ENCODE results near the gene CAV3. TPM values are rescaled to one million over a fixed set of nuclear protein-coding genes. Genes with fewer than 3 reads are reported as not detected.

The CAV3 gene
- total RNA-seq, 1 donor from 2014 or later = not detected

DNA sequence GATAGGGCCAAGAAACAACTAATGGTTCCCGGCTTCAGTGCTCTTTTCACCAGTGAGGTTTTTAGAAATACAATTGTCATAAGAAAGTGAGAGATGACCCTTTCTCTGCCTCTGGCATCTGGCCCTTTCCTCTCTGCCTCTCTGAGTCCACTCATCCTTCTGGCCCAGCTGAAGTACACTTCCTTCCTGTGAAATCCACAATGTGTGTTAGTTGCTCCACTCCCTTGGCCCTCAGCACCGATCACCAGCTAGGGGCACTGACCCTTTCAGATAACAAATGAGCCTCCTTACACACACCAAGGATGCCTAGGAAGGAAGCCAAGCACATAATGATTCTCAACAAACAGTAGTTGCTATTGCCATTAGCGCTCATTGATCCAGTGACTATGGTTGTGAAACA is 2.9 kb upstream of the CAV3 start:
- Histone ChIP-seq H3K4me3 (no peak overlapping the region), H3K27ac (no peak overlapping the region), H3K27me3 (no peaks in the 10 kb centered on the region), H3K36me3 (no peaks in the 10 kb centered on the region), H3K9me3 (no peaks in the 10 kb centered on the region), H3K4me1 (no peaks in the 10 kb centered on the region)
- TF ChIP-seq, protein P1, sequence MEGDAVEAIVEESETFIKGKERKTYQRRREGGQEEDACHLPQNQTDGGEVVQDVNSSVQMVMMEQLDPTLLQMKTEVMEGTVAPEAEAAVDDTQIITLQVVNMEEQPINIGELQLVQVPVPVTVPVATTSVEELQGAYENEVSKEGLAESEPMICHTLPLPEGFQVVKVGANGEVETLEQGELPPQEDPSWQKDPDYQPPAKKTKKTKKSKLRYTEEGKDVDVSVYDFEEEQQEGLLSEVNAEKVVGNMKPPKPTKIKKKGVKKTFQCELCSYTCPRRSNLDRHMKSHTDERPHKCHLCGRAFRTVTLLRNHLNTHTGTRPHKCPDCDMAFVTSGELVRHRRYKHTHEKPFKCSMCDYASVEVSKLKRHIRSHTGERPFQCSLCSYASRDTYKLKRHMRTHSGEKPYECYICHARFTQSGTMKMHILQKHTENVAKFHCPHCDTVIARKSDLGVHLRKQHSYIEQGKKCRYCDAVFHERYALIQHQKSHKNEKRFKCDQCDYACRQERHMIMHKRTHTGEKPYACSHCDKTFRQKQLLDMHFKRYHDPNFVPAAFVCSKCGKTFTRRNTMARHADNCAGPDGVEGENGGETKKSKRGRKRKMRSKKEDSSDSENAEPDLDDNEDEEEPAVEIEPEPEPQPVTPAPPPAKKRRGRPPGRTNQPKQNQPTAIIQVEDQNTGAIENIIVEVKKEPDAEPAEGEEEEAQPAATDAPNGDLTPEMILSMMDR (IDR thresholded peaks at IDR 0.05) = no peak
- intact Hi-C loops (cut with DNase I) = no loop called here
- DNase-seq (ENCODE audit: low spot score in 2 of 2) = peak in 1 of 2 donors; percentile 4

DNA sequence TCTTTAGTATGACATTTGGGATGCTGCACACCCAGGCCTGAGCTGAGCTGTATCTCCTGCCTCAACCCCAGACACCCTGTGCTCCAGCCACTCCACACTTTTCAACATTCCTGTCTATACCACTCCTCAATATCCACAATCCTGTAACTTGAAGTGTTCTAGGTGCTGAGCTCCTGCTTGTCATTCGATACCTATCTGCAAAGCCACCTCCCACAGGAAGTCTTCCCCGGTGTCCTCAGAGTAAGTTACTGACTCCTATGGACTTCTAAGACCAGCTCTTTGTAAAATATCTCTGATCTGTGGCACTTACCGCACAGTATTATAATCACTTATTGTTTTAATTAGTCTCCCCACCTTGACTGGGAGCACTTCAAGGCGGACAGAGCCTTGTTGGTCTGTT is 1.2 kb upstream of the CAV3 start:
- H3K27me3 ChIP-seq = no peaks in the 10 kb centered on the region
- intact Hi-C loops (cut with DNase I) = no loop called here
- no peaks in the 10 kb centered on the region for H3K9me3 ChIP-seq
- H3K4me1 ChIP-seq = no peaks in the 10 kb centered on the region
- H3K36me3 ChIP-seq = no peaks in the 10 kb centered on the region
- TF ChIP-seq, protein P1 (IDR thresholded peaks at IDR 0.05) = no peak
- no peak overlapping the region for H3K27ac ChIP-seq
- H3K4me3 ChIP-seq = no peak overlapping the region
- DNase-seq (ENCODE audit: low spot score in 2 of 2) = no peak

DNA sequence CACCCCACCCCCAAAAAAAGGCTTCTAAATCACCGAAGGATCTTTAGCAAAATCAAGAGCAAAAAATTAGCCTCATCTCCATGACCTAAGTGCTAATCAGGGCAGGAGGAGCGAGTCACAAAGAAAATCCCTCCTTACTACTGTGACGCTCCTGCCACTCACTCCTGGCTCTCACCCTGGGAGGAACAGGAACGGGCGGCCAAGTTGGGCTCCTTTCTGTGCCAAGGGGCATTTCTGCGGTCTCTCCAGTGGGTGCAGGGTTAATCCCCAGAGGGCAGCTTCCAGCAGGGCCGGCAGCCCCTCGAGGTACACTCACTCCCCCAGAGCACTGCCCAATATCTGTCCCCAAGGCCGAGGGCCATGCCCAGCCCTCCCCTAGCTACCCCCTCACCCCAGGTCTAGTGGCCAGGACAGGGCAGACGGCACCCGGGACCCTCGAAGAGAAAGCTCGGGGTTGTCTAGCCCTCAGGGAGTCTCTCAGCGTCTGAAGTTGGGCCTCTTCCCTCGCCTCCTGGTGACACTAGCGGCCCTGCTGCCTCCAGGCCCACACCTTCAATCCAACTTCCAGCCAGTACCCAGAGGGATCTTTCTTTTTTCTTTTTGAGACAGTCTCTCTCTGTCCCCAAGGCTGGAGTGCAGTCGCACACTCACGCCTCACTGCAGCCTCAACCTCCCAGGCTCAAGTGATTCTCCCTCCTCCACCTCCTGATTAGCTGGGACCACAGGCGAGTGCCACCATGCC is 706 bp downstream of the CAV3 start:
- H3K4me3 ChIP-seq = no peak overlapping the region
- DNase-seq (ENCODE audit: low spot score in 2 of 2) = peak in 1 of 2 donors; percentile 48
- H3K4me1 ChIP-seq = no peaks in the 10 kb centered on the region
- intact Hi-C loops (cut with DNase I) = no loop called here
- H3K27me3 ChIP-seq = no peaks in the 10 kb centered on the region
- TF ChIP-seq, protein P1 (IDR thresholded peaks at IDR 0.05) = no peak
- H3K27ac ChIP-seq = no peak overlapping the region
- no peaks in the 10 kb centered on the region for H3K36me3 ChIP-seq
- H3K9me3 ChIP-seq = no peaks in the 10 kb centered on the region

DNA sequence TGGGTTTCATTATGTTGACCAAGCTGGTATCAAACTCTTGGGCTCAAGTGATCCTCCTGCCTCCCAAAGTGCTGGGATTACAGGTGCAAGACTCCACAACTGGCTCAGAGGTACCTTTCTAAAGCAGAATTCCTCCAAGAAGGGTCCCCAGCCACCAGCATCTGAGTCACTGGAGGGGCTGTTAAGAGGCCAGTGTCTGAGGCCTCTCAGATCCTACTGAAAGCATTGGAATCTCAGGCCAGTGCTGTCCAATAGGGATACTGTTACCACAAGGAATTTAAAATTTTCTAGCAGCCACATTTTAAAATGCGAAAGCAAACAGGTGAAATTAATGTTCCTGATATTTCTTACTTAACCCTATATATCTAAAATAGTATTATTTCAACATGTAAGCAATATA is 1.3 kb downstream of the CAV3 start:
- Histone ChIP-seq H3K36me3 (no peaks in the 10 kb centered on the region), H3K27ac (no peak overlapping the region), H3K4me3 (no peak overlapping the region), H3K4me1 (no peaks in the 10 kb centered on the region), H3K27me3 (no peaks in the 10 kb centered on the region), H3K9me3 (no peaks in the 10 kb centered on the region)
- intact Hi-C loops (cut with DNase I) = no loop called here
- DNase-seq (ENCODE audit: low spot score in 2 of 2) = peak in 1 of 2 donors; percentile 2
- TF ChIP-seq, protein P1 (IDR thresholded peaks at IDR 0.05) = no peak

DNA sequence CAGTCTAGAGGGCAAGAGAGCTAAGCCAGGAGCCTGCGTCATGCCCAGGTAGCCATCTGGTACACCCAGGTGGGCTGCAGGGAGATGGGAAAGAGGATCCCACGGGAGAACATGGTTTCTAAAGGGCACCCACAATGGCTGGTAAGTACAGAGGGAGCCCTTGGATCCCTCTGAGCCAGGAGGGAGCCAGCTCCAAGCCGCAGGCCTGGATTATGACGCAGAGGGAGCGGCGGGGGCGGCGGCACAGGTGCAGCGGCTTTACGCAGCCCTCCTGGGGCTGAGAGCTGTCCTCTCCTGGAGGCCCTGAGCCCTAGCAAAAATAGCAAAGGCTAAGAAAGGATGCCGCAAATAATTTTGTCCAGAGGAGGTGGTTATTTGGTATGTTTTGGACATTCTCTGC is 2.8 kb downstream of the CAV3 start:
- intact Hi-C loops (cut with DNase I) = no loop called here
- H3K4me1 ChIP-seq = no peaks in the 10 kb centered on the region

More for the DNA sequence above, 2.8 kb downstream of the CAV3 start:
- Histone ChIP-seq H3K36me3 (no peaks in the 10 kb centered on the region), H3K9me3 (no peaks in the 10 kb centered on the region), H3K27me3 (no peaks in the 10 kb centered on the region), H3K27ac (no peak overlapping the region), H3K4me3 (no peak overlapping the region)
- TF ChIP-seq, protein P1 (IDR thresholded peaks at IDR 0.05) = no peak
- peak in 1 of 2 donors; percentile 27 for DNase-seq (ENCODE audit: low spot score in 2 of 2)

All from ascending aorta (tissue), 2 donors.